Measurements from ENCODE around the gene FOXJ3. TPM values are rescaled to one million over a fixed set of nuclear protein-coding genes. Genes with fewer than 3 reads are reported as not detected.

FOXJ3 gene
- total and polyA plus RNA-seq, 2 of the 13 experiments (the other 11 are each of a cell fraction or from before 2014, with no cell fraction given), result 16.6 to 48.5 TPM

GRCh38 chr1:42170779-42171621 is 164.0 kb downstream of the FOXJ3 start:
- H2AFZ ChIP-seq (ENCODE audit: low read length), result no peak overlapping the region
- in situ Hi-C loops (cut with HindIII; ENCODE audit: extremely low pct_ligation_motif_present, low pct_unique_long_range_greater_than_20kb) (no loop called here), intact Hi-C loops (cut with micrococcal nuclease; ENCODE audit: unreplicated experiment) (no loop called here)
- H3K4me1 ChIP-seq (ENCODE audit: insufficient read depth, low read length), result peaks cover 20% of the 10 kb centered on the region
- H4K20me1 ChIP-seq (ENCODE audit: insufficient read depth, low read length), result no peaks in the 10 kb centered on the region
- H3K4me2 ChIP-seq (ENCODE audit: low read depth, low read length), result no peak overlapping the region
- no peak overlapping the region for H3K4me3 ChIP-seq (replicated peaks in 1 of 3; ENCODE audit: insufficient read depth in 1 of 3, low read depth in 2 of 3, low read length in 3 of 3)
- ChIA-PET POLR2A (no interaction called here), CTCF (ENCODE audit: low intra/inter-chr PET ratio, low total read pairs) (no interaction called here)
- ATAC-seq (no peak), DNase-seq (ENCODE audit: low spot score) (no peak), FAIRE-seq (no peak)
- H3K27me3 ChIP-seq (ENCODE audit: control insufficient read depth in 1 of 2, insufficient read depth in 2 of 2, low read length in 2 of 2), result no peaks in the 10 kb centered on the region
- H3K9me3 ChIP-seq (ENCODE audit: low read length), result no peaks in the 10 kb centered on the region
- 61% methylated on average over 9 of the region's 17 CpGs for WGBS (ENCODE audit: low lambda C conversion rate)
- no peak overlapping the region for H3K9ac ChIP-seq (ENCODE audit: insufficient read depth, low read depth, low read length)
- no peaks in the 10 kb centered on the region for H3K36me3 ChIP-seq (replicated peaks in 1 of 2; ENCODE audit: control insufficient read depth in 1 of 2, insufficient read depth in 2 of 2, low read length in 2 of 2)
- no TSS peak for BruUV-seq (replicated peaks)
- H3K79me2 ChIP-seq (ENCODE audit: insufficient read depth, low read length), result no peaks in the 10 kb centered on the region
- H3K27ac ChIP-seq (ENCODE audit: extremely low read length, insufficient read depth, low read length), result no peak overlapping the region
- TF ChIP-seq ZNF24 (IDR thresholded peaks at IDR 0.05), result no peak
- TF ChIP-seq ZBTB37 (CRISPR knock-in tag; IDR thresholded peaks at IDR 0.05), result no peak
- TF ChIP-seq ZNF616 (CRISPR knock-in tag; IDR thresholded peaks at IDR 0.05; ENCODE audit: low read depth), result no peak
- no peak for TF ChIP-seq SMAD1 (CRISPR knock-in tag; IDR thresholded peaks at IDR 0.05; ENCODE audit: borderline replicate concordance, low read depth)
- TF ChIP-seq ZNF281 (CRISPR knock-in tag; IDR thresholded peaks at IDR 0.05; ENCODE audit: borderline replicate concordance), result no peak
- no peak for TF ChIP-seq ZNF367 (CRISPR knock-in tag; IDR thresholded peaks at IDR 0.05; ENCODE audit: borderline replicate concordance)
- no peak for TF ChIP-seq CSRNP2 (CRISPR knock-in tag; conservative IDR thresholded peaks at IDR 0.05; ENCODE audit: low read depth)
- TF ChIP-seq ZSCAN5A (CRISPR knock-in tag; IDR thresholded peaks at IDR 0.05; ENCODE audit: borderline replicate concordance), result no peak
- no peak for TF ChIP-seq ZNF33A (CRISPR knock-in tag; IDR thresholded peaks at IDR 0.05; ENCODE audit: borderline replicate concordance)
- TF ChIP-seq ZNF280D (CRISPR knock-in tag; IDR thresholded peaks at IDR 0.05), result no peak
- no peak for TF ChIP-seq NR2C2 (CRISPR knock-in tag; IDR thresholded peaks at IDR 0.05; ENCODE audit: borderline replicate concordance)
